Loucy (cell line): ENCODE measurements around the gene CCDC8.

Experiments used
- H2AFZ ChIP-seq: fragments of 200-600 bp; sonication (generic); 2 replicates; pipeline ENCODE4 v1.6.0; 2016; ENCODE audit warnings: antibody characterized with exemption, mild to moderate bottlenecking, low read length, moderate library complexity
- H3F3A ChIP-seq: fragments of 200-600 bp; 2 replicates; pipeline ENCODE4 v1.6.0; 2016; ENCODE audit warnings: antibody characterized with exemption, low read depth, mild to moderate bottlenecking
- H3K27me3 ChIP-seq: fragments of 200-600 bp; sonication (generic); 2 replicates; pipeline ENCODE4 v1.6.1; 2014; ENCODE audit warnings: low read length, mild to moderate bottlenecking; ENCODE audit not compliant: insufficient read depth, poor library complexity, severe bottlenecking
- H3K36me3 ChIP-seq: fragments of 200-600 bp; sonication (generic); 2 replicates; pipeline ENCODE4 v1.6.1; 2016; ENCODE audit warnings: low read length; ENCODE audit not compliant: insufficient read depth
- H3K4me1 ChIP-seq: fragments of 200-600 bp; sonication (generic); 2 replicates; pipeline ENCODE4 v1.5.1; 2014; ENCODE audit warnings: low read length, mild to moderate bottlenecking; ENCODE audit not compliant: insufficient read depth, poor library complexity, severe bottlenecking
- H3K4me2 ChIP-seq: fragments of 200-600 bp; sonication (generic); 2 replicates; pipeline ENCODE4 v1.6.0; 2014; ENCODE audit warnings: antibody characterized with exemption, low read length, low read depth, mild to moderate bottlenecking; ENCODE audit not compliant: poor library complexity, severe bottlenecking
- H3K4me3 ChIP-seq: fragments of 200-600 bp; sonication (generic); 2 replicates; pipeline ENCODE4 v1.5.1; 2014; ENCODE audit warnings: low read length, mild to moderate bottlenecking, mixed read lengths; ENCODE audit not compliant: poor library complexity, severe bottlenecking
- H3K79me2 ChIP-seq: fragments of 200-600 bp; sonication (generic); 2 replicates; pipeline ENCODE4 v1.6.1; 2014; ENCODE audit warnings: low read length; ENCODE audit not compliant: insufficient read depth
- H3K9ac ChIP-seq: fragments of 200-600 bp; sonication (generic); 2 replicates; pipeline ENCODE4 v1.6.0; 2014; ENCODE audit warnings: mild to moderate bottlenecking, low read depth, low read length, moderate library complexity; ENCODE audit not compliant: poor library complexity, severe bottlenecking
- H3K9me2 ChIP-seq: fragments of 200-600 bp; sonication (generic); replicated peaks from 2 replicates; pipeline ENCODE4 v1.6.1; 2016; ENCODE audit warnings: low read depth, low read length, mixed read lengths
- H3K9me3 ChIP-seq: fragments of 200-600 bp; sonication (generic); 2 replicates; pipeline ENCODE4 v1.6.1; 2014; ENCODE audit warnings: mild to moderate bottlenecking, antibody characterized with exemption, low read length, low read depth; ENCODE audit not compliant: insufficient read depth
- H4K20me1 ChIP-seq: fragments of 200-600 bp; sonication (generic); 2 replicates; pipeline ENCODE4 v1.6.0; 2014; ENCODE audit warnings: antibody characterized with exemption, low read length, mild to moderate bottlenecking; ENCODE audit not compliant: insufficient read depth, poor library complexity, severe bottlenecking
- CTCF ChIP-seq: fragments of 200-600 bp; sonication (generic); conservative IDR thresholded peaks from 2 replicates; pipeline ENCODE4 v1.5.1; 2014; ENCODE audit warnings: mild to moderate bottlenecking, antibody characterized with exemption, low read length
- EZH2phosphoT487 ChIP-seq: fragments of 200-600 bp; IDR thresholded peaks from 2 replicates; pipeline ENCODE4 v1.6.1; 2018; ENCODE audit warnings: antibody characterized with exemption, mild to moderate bottlenecking, moderate library complexity, borderline replicate concordance

Gene CCDC8

GRCh38 chr19:46460055-46460454, 46.7 kb upstream of the CCDC8 start:
- H3K27me3 ChIP-seq = no peaks in the 10 kb centered on the region
- no peaks in the 10 kb centered on the region for H3K9me3 ChIP-seq
- no peaks in the 10 kb centered on the region for H3K4me1 ChIP-seq
- H4K20me1 ChIP-seq = no peaks in the 10 kb centered on the region
- H3F3A ChIP-seq = no peaks in the 10 kb centered on the region
- H3K9ac ChIP-seq = no peak overlapping the region
- no peaks in the 10 kb centered on the region for H3K79me2 ChIP-seq
- no peaks in the 10 kb centered on the region for H3K9me2 ChIP-seq
- no peak overlapping the region for H2AFZ ChIP-seq
- H3K4me2 ChIP-seq = no peak overlapping the region
- no peaks in the 10 kb centered on the region for H3K36me3 ChIP-seq
- H3K4me3 ChIP-seq = no peak overlapping the region
- TF ChIP-seq CTCF (no peak), EZH2phosphoT487 (no peak)

- Histone ChIP-seq H3K36me3 (no peaks in the 10 kb centered on the region), H3K4me2 (no peak overlapping the region), H3K4me3 (no peak overlapping the region), H3K79me2 (no peaks in the 10 kb centered on the region), H3K9me2 (no peaks in the 10 kb centered on the region), H3K9ac (no peak overlapping the region), H4K20me1 (no peaks in the 10 kb centered on the region), H3K27me3 (no peaks in the 10 kb centered on the region), H3K9me3 (no peaks in the 10 kb centered on the region), H3K4me1 (no peaks in the 10 kb centered on the region), H3F3A (no peaks in the 10 kb centered on the region), H2AFZ (no peak overlapping the region)
- TF ChIP-seq CTCF (no peak), EZH2phosphoT487 (no peak)
Observed at GRCh38 chr19:46456930-46457329, 43.6 kb upstream of the CCDC8 start.

- H3K9ac ChIP-seq = no peak overlapping the region
- H3K4me2 ChIP-seq = no peak overlapping the region
- no peaks in the 10 kb centered on the region for H3K79me2 ChIP-seq
- no peaks in the 10 kb centered on the region for H3K9me2 ChIP-seq
- H3K9me3 ChIP-seq = no peaks in the 10 kb centered on the region
- no peak overlapping the region for H2AFZ ChIP-seq
- TF ChIP-seq CTCF (no peak), EZH2phosphoT487 (no peak)
- no peaks in the 10 kb centered on the region for H3K27me3 ChIP-seq
- H3K36me3 ChIP-seq = no peaks in the 10 kb centered on the region
- no peaks in the 10 kb centered on the region for H3K4me1 ChIP-seq
- no peaks in the 10 kb centered on the region for H4K20me1 ChIP-seq
- no peaks in the 10 kb centered on the region for H3F3A ChIP-seq
- no peak overlapping the region for H3K4me3 ChIP-seq
Observed at GRCh38 chr19:46454244-46454643, 40.9 kb upstream of the CCDC8 start.
